GM18511 (cell line): ENCODE data around the gene METTL9.
"Not testable (repeated sequence)": the region's sequence is repeated elsewhere in the genome, so short reads cannot be mapped to it uniquely, and the experiment has no call there.

Experiments used
- ATAC-seq: cut with Tn5 transposase; IDR thresholded peaks from one replicate; pipeline ENCODE4 v1.9.1; 2021; ENCODE audit warnings: mild to moderate bottlenecking, moderate library complexity; ENCODE audit not compliant: unreplicated experiment

METTL9 gene

DNA sequence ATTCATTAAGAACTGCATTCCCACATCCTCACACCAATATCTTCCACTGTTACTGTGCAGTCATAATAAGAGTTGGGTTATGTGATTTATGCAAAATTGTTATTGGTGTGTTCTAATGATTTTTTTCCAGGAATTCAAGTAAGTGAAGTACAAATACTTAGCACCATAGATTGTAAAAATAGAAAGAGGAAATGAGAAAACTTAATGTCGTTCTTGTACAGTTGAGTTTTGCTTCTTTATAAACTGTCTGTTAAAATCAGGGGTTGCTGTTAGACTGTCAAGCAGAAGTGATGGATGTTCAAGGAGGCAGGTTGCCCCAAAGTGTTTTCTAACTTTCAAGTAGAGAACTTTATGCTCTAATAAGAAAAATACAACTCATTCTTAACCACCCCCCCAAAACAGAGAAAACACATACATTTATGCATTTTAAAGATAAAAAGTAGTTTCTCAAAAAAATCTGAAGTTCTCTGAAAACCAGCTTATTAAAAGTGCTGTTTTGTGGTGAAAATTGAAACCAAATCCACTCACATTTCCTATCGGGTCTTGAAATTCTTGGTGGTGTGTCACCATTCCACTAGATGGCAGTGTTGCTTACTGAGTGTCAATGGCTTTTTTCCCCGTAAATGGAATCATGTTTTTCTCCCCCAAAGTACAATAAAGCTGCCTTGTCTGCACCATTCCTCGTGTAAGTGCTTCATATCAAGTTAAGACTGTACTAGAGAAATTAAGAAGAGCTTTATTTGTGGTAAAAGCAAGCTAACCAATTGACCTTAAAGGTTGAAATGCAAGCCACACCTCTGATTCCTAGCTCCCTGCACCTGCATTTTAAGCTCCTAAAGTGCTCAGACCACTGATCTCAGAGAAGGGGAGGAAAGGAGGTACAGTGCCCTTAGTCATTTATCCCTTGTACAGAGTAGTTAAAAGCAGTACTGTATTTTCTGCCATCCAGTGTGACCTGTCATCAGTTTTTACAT is 57.7 kb downstream of the METTL9 start:
- no peak for ATAC-seq

DNA sequence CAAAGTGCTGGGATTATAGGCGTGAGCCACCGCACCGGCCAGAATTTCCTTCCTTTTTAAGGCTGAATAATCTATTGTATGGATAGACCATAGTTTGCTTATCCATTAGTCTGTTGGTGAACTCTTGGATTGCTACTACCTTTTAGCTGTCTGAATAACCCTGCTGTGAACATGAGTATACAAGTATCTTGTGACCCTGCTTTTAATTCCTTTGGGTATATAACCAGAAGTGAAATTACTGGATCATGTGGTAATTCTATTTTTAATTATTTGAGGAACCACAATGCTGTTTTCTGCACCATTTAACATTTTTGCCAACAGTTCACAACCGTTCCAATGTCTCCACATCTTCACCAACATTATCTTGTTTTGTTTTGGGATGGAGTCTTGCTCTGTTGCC is 59.7 kb downstream of the METTL9 start:
- no peak for ATAC-seq

- ATAC-seq: no peak
These were observed 64.7 kb downstream of the METTL9 start, which contains the start of gene OTOA for GRCh38 chr16:21663889-21664647. OTOA (plus strand) TSS chr16:21663968; CDS start chr16:21678515, 14,547 bp downstream.

DNA sequence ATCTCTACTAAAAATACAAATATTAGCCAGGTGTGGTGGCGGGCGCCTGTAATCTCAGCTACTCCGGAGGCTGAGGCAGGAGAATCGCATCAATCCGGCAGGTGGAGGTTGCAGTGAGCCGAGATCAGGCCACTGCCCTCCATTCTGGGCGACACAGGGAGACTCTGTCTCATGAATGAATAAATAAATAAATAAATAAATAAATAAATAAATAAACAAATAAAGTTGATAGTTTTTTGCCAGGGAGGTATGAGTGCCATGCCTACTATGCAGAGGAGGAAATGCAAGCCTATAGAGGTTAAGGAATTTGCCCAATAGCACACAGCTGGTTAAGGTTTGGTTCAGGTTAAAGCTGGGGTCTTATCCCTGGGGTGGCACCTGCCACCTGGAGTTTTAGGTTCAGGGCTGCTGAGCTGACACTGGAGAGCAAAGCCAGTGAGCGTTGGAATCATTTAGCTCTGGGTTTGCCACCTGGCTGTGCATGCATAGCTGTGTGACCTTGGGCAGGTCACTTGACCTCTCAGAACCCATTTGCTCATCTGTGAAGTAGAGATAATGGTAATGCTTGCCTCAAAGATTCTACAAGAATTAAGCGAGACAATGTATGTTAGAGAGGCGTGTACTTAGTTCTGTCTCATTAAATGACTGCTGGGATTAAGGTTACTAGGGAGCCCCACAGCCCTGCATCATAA is 65.6 kb downstream of the METTL9 start:
- ATAC-seq: no peak

GRCh38 chr16:21666772-21667171 is 67.4 kb downstream of the METTL9 start:
- ATAC-seq: no peak

DNA sequence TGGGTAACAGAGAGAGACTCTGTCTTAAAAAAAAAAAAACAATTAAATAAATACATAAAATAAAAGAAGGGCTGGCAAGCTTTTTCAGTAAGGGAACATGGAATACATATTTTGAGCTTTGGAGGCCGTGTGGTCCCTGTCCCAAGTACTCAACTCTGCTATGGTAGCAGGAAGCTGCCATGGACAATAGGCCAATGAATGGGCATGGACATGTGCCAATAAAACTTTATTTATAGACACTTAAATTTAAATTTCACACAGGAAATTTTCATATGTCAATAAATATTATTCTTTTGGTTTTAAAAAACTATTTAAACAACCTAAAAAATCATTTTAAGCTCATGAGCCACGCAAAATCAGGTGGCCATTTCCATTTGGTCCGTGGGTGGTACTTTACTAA is 68.2 kb downstream of the METTL9 start:
- ATAC-seq: no peak

- no peak for ATAC-seq
These were observed 74.1 kb downstream of the METTL9 start for GRCh38 chr16:21673469-21673868.

DNA sequence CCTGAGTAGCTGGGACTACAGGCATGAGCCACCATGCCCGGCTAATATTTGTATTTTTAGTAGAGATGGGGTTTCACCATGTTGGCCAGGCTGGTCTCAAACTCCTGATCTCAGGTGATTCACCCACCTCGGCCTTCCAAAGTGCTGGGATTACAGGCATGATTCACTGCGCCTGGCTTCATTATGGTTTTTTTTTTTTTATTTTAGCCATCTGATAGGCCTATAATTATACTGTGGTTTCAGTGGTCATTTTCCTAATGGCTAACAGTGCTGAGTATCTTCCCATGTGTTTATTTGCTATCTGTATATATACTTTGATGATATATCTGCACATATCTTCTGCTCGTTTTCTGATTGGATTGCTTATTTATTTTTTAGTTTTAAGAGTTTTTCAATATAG is 75.1 kb downstream of the METTL9 start:
- ATAC-seq: not testable (repeated sequence)

DNA sequence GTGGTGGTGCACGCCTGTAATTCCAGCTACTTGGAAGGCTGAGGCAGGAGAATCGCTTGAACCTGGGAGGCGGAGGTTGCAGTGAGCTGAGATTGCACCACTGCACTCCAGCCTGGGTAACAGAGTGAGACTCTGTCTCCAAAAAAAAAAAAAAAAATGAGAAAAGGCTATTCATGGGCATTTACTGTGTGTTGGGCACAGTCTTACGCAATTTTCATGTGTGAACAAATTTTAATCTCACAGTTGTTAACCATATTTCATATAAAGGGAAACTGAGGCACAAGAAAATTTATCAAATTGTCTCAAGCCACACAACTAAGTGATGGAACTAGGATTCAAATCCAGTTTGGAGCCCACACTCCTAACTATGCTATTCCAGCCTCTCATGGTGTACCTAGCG is 81.3 kb downstream of the METTL9 start:
- ATAC-seq: not testable (repeated sequence)

GRCh38 chr16:21683184-21683583 is 83.8 kb downstream of the METTL9 start:
- no peak for ATAC-seq

GRCh38 chr16:21684199-21684598 is 84.8 kb downstream of the METTL9 start:
- no peak for ATAC-seq

- no peak for ATAC-seq
These were observed 85.7 kb downstream of the METTL9 start for GRCh38 chr16:21685034-21685455.

GRCh38 chr16:21689107-21689506 is 89.7 kb downstream of the METTL9 start:
- no peak for ATAC-seq

GRCh38 chr16:21690967-21691366 is 91.6 kb downstream of the METTL9 start:
- ATAC-seq: not testable (repeated sequence)

DNA sequence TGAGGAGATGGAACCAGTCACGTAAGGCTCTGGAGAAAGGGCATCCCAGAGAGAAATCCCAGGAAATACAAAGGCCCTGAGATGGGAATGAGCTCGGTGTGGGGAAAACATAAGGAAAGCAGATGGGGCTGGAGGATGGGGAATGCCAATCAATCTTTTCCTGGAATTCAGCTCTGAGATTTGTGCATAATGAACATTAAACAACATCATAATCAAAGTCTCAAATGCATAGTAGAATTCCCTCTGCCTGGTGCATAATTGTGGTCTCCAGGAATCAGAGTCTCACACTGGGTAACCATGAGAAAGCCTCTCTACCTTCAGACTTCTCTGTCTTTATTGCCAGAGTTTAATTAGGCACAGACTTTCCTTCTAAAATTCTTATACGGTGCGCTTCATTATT is 95.2 kb downstream of the METTL9 start:
- no peak for ATAC-seq

- no peak for ATAC-seq
These were observed 97.7 kb downstream of the METTL9 start for GRCh38 chr16:21697032-21697431.

GRCh38 chr16:21698169-21699032 is 99.0 kb downstream of the METTL9 start:
- ATAC-seq: no peak

DNA sequence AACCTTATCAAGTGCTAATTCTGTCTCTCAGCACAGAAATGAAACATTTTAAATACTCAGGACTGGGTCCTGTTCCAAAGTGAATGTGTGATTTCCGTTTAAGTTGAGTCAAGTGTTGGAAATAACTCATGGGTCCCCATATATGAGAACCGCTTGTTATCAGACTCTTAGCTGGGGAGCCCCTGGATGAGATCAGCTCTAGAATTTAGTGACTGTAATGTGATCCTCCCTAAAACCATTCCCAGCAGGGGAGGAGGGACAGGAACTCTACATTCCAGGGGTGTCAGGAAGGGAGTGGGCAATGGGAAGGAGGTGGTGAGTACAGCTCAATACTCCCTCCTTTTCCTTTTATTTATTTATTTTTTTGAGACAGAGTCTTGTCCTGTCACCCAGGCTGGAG is 101.9 kb downstream of the METTL9 start:
- ATAC-seq: no peak

- no peak for ATAC-seq
These were observed 102.9 kb downstream of the METTL9 start for GRCh38 chr16:21702276-21702675.

DNA sequence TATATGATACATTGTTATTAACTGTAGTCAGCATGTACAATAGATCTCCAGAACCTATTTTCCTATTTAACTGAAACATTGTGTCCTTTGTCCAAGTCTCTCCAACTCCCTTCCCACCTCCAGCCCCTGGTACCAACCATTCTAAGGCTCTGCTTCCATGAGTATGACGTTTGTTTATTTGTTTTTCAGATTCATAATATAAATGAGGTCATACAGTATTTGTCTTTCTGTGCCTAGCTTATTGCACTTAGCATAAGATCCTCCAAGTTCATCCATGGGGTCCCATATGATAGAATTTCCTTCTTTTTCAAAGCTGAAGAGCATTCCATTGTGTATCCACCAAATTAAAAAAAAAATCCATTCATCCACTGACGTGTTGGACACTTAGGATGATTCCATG is 103.8 kb downstream of the METTL9 start:
- no peak for ATAC-seq
